ENCODE data around the gene SPTB.

Gene SPTB

GRCh38 chr14:64868841-64869240 is 10.9 kb downstream of the SPTB start:
- H3K4me2 ChIP-seq (ENCODE audit: insufficient read depth, low read length): no peak overlapping the region
- no peak overlapping the region for H3K27ac ChIP-seq (ENCODE audit: low read length)
- no peaks in the 10 kb centered on the region for H3K4me1 ChIP-seq (ENCODE audit: insufficient read depth, low read length)
- no peaks in the 10 kb centered on the region for H4K20me1 ChIP-seq (ENCODE audit: insufficient read depth, low read length)
- no peak overlapping the region for H3K9ac ChIP-seq (ENCODE audit: low read depth, low read length)
- ATAC-seq (ENCODE audit: insufficient read depth, low read depth): no peak
- DNase-seq: no peak
- no peak for TF ChIP-seq EZH2 (IDR thresholded peaks at IDR 0.05; ENCODE audit: borderline replicate concordance, low read depth, low read length, severe bottlenecking)
- no peak for TF ChIP-seq CTCF (IDR thresholded peaks at IDR 0.05; ENCODE audit: borderline replicate concordance, extremely low read depth, low read length, poor library complexity, severe bottlenecking)
- H3K36me3 ChIP-seq (ENCODE audit: insufficient read depth, low read length): no peaks in the 10 kb centered on the region
- no peaks in the 10 kb centered on the region for H3K79me2 ChIP-seq (ENCODE audit: insufficient read depth, low read length)
- H3K9me3 ChIP-seq (ENCODE audit: insufficient read depth, low read length, severe bottlenecking): no peaks in the 10 kb centered on the region
- H3K27me3 ChIP-seq (ENCODE audit: insufficient read depth, low read length, poor library complexity): peaks cover 38% of the 10 kb centered on the region
- H2AFZ ChIP-seq (ENCODE audit: low read depth, low read length): no peak overlapping the region
- no peak overlapping the region for H3K4me3 ChIP-seq (ENCODE audit: low read depth in 1 of 2, low read length in 2 of 2)

GRCh38 chr14:64868379-64868778 is 11.3 kb downstream of the SPTB start:
- no peaks in the 10 kb centered on the region for H3K9me3 ChIP-seq (ENCODE audit: insufficient read depth, low read length, severe bottlenecking)
- no peak overlapping the region for H3K9ac ChIP-seq (ENCODE audit: low read depth, low read length)
- no peak for TF ChIP-seq EZH2 (IDR thresholded peaks at IDR 0.05; ENCODE audit: borderline replicate concordance, low read depth, low read length, severe bottlenecking)
- no peak for TF ChIP-seq CTCF (IDR thresholded peaks at IDR 0.05; ENCODE audit: borderline replicate concordance, extremely low read depth, low read length, poor library complexity, severe bottlenecking)
- no peak overlapping the region for H2AFZ ChIP-seq (ENCODE audit: low read depth, low read length)
- no peaks in the 10 kb centered on the region for H4K20me1 ChIP-seq (ENCODE audit: insufficient read depth, low read length)
- DNase-seq (no peak), ATAC-seq (ENCODE audit: insufficient read depth, low read depth) (no peak)
- H3K36me3 ChIP-seq (ENCODE audit: insufficient read depth, low read length): no peaks in the 10 kb centered on the region
- H3K4me2 ChIP-seq (ENCODE audit: insufficient read depth, low read length): no peak overlapping the region
- H3K79me2 ChIP-seq (ENCODE audit: insufficient read depth, low read length): no peaks in the 10 kb centered on the region
- H3K4me1 ChIP-seq (ENCODE audit: insufficient read depth, low read length): no peaks in the 10 kb centered on the region
- H3K4me3 ChIP-seq (ENCODE audit: low read depth in 1 of 2, low read length in 2 of 2): no peak overlapping the region
- no peak overlapping the region for H3K27ac ChIP-seq (ENCODE audit: low read length)
- peaks cover 42% of the 10 kb centered on the region for H3K27me3 ChIP-seq (ENCODE audit: insufficient read depth, low read length, poor library complexity)

- Histone ChIP-seq H3K4me2 (ENCODE audit: insufficient read depth, low read length) (no peak overlapping the region), H3K4me1 (ENCODE audit: insufficient read depth, low read length) (no peaks in the 10 kb centered on the region), H3K27me3 (ENCODE audit: insufficient read depth, low read length, poor library complexity) (peaks cover 36% of the 10 kb centered on the region), H4K20me1 (ENCODE audit: insufficient read depth, low read length) (no peaks in the 10 kb centered on the region), H3K27ac (ENCODE audit: low read length) (no peak overlapping the region), H3K4me3 (ENCODE audit: low read depth in 1 of 2, low read length in 2 of 2) (no peak overlapping the region), H3K79me2 (ENCODE audit: insufficient read depth, low read length) (no peaks in the 10 kb centered on the region), H3K9ac (ENCODE audit: low read depth, low read length) (no peak overlapping the region), H3K9me3 (ENCODE audit: insufficient read depth, low read length, severe bottlenecking) (no peaks in the 10 kb centered on the region), H3K36me3 (ENCODE audit: insufficient read depth, low read length) (no peaks in the 10 kb centered on the region), H2AFZ (ENCODE audit: low read depth, low read length) (no peak overlapping the region)
- TF ChIP-seq EZH2 (IDR thresholded peaks at IDR 0.05; ENCODE audit: borderline replicate concordance, low read depth, low read length, severe bottlenecking) (no peak), CTCF (IDR thresholded peaks at IDR 0.05; ENCODE audit: borderline replicate concordance, extremely low read depth, low read length, poor library complexity, severe bottlenecking) (no peak)
- DNase-seq (no peak), ATAC-seq (ENCODE audit: insufficient read depth, low read depth) (no peak)
Observed at GRCh38 chr14:64867182-64867581, 12.5 kb downstream of the SPTB start.

- no peak for DNase-seq
- ATAC-seq (ENCODE audit: insufficient read depth, low read depth): no peak
- H3K4me1 ChIP-seq (ENCODE audit: insufficient read depth, low read length): no peaks in the 10 kb centered on the region
- peaks cover 36% of the 10 kb centered on the region for H3K27me3 ChIP-seq (ENCODE audit: insufficient read depth, low read length, poor library complexity)
- H3K4me2 ChIP-seq (ENCODE audit: insufficient read depth, low read length): no peak overlapping the region
- H3K79me2 ChIP-seq (ENCODE audit: insufficient read depth, low read length): no peaks in the 10 kb centered on the region
- H4K20me1 ChIP-seq (ENCODE audit: insufficient read depth, low read length): no peaks in the 10 kb centered on the region
- H3K9me3 ChIP-seq (ENCODE audit: insufficient read depth, low read length, severe bottlenecking): no peaks in the 10 kb centered on the region
- no peak overlapping the region for H3K4me3 ChIP-seq (ENCODE audit: low read depth in 1 of 2, low read length in 2 of 2)
- H3K9ac ChIP-seq (ENCODE audit: low read depth, low read length): no peak overlapping the region
- no peak for TF ChIP-seq CTCF (IDR thresholded peaks at IDR 0.05; ENCODE audit: borderline replicate concordance, extremely low read depth, low read length, poor library complexity, severe bottlenecking)
- no peak for TF ChIP-seq EZH2 (IDR thresholded peaks at IDR 0.05; ENCODE audit: borderline replicate concordance, low read depth, low read length, severe bottlenecking)
- no peak overlapping the region for H2AFZ ChIP-seq (ENCODE audit: low read depth, low read length)
- H3K27ac ChIP-seq (ENCODE audit: low read length): no peak overlapping the region
- H3K36me3 ChIP-seq (ENCODE audit: insufficient read depth, low read length): no peaks in the 10 kb centered on the region
Observed at GRCh38 chr14:64865992-64866391, 13.7 kb downstream of the SPTB start.

Measured in DND-41 (cell line).